CD4-positive, alpha-beta T cell treated with Interleukin-6 for 4 hours (primary cell): ENCODE measurements around the gene FAM163A.
"Not testable (repeated sequence)": the region's sequence is repeated elsewhere in the genome, so short reads cannot be mapped to it uniquely, and the experiment has no call there.

Source experiments
- DNase-seq: peaks from one replicate; pipeline ENCODE4 v3.0.0-alpha.2; 2020; ENCODE audit warnings: mixed read lengths

FAM163A gene

DNA sequence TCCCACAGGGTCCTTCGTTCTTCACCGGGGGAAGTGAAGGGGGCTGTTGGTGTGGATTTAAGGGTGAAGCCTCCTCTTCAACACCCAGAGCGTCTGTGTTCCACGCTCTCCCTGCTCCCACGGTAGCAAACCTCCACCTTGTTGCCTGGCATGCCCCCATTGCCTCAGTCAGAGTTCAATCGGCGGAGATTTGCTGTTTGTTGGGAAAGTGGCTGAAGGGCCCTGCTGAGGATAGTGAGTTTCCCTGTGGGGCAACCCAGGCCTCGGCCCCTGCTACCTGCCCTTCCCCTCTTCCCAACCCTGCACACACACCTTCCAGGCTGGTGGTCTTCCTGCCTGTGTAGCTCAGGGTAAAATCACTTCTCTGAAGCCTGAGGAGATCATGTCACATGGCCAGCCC, 74.0 kb downstream of the FAM163A start:
- DNase-seq, result no peak

DNA sequence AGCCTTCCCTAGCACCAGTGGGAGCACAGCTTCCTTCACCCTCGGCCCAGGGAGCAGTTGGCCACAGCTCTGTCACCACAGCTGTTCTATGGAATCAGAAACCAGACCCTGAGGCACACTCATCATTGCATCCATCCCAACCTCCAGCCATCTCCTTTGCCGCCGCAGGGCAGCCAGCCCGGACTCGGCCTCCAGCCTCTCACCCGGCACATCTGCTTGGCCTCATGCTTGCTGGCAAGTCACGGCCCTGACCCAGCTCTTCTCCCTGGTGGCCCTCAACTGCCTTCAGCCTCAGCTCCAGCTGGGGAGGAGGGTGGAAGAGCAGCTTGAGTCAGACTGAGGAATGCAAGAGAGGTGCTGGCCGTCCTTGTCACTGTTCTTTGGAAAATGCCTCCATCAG, 74.7 kb downstream of the FAM163A start:
- no peak for DNase-seq

DNA sequence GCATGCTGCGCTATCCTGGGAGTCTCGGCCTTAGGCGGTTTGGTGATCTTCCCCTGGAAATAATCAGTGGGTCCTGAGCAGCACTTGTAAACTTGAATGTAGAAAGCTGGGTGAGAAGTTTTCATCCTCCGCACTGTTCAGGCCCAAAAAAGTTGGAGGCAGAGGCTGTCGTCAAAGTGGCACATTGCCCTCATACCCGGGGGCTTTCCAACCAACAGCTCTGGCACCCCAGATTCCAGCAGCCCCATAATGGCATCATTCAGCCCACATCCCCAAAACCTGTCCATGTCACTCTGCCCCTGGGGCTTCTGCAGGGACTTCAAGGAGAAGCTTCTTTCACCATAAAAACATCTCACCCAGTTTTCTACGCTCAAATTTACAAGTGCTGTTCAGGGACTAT, 75.2 kb downstream of the FAM163A start:
- no peak for DNase-seq

DNA sequence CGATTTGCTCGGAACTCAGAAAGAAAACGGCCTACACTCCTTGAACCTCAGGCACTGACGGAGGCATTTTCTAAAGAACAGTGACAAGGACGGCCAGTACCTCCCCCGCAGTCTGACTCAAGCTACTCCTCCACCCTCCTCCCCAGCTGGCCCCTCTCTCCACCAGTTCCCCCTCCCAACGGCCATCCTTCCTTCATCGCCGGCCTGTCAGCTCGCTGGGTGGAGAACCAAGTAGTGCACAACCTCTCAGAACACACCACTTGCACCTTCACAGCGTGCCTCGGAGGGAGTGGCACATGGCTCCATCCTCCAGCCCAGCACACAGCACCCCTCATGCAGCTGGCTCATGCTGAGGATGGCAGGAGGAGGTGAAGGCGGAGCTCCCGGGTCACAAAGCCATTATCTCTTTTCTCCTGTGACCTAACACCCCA, 75.7 kb downstream of the FAM163A start:
- DNase-seq, result no peak

DNA sequence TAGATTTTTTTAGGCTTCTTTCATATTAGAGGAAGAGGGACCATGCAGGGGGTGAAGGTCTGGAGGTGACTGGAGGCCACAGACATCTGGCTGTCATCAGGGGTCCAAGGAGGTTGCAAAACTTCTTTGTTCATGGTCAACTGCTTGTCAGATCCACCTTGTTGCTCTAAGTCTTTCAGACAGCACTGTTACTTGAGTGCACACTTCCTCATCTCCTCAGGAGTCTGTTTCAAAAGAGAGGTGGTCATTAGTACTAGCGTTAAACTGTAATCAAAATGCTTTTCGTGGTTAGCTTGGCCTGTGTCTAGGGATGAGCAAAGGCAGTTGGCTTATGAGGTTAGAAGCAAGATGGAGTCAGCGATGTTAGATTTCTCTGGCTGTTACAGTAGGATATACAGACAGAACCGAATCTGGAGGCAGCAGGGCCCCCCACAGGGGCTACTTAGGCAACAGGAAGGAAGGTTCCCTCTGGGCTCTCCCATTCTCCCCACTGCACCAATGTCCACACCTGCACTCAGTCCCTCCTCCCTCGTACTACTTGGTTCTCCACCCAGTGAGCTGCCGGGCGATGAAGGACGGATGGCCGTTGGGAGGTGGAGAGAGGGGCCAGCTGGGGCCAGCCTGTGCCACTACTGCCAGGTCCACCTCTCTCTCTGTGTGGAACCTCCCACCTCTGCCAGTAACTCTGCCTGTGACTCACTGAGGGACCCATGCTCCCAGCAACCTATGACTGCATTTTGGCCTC, 77.3 kb downstream of the FAM163A start:
- no peak for DNase-seq

DNA sequence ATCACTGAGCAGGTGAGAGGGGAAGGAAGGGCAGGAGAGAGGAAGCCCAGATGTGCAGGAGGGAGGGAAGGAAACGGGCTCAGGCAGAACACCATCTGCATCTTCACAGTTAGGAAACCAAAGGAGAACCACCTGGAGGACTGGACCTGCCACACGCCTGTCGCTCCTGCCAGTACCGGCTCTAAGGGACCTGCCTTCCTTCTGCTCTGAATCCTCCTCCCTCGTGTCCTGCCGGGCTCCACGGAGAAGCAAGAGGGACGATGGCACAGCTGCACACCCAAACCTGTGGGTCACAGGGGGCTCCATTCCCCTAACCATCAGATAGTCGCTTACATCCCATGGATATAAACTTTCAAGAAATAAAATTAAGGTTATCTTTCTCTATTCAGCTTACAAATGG, 78.4 kb downstream of the FAM163A start:
- DNase-seq, result no peak

DNA sequence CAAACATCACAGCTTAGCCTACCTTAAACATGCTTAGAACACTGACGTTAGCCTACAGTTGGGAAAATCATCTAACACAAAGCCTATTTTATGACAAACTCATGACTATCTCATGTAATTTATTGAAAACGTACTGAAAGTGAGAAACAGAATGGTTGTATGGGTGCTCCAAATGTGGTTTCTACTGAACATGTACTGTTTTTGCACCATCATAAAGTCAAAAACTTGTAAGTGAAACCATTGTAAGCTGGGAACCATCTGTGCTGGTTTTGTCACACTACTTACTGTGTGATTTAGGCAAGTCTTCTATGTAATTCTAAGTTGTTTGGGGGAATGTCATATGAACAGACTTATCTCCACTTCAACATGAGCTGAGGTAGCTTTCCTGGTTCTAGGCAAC, 79.0 kb downstream of the FAM163A start:
- no peak for DNase-seq

DNA sequence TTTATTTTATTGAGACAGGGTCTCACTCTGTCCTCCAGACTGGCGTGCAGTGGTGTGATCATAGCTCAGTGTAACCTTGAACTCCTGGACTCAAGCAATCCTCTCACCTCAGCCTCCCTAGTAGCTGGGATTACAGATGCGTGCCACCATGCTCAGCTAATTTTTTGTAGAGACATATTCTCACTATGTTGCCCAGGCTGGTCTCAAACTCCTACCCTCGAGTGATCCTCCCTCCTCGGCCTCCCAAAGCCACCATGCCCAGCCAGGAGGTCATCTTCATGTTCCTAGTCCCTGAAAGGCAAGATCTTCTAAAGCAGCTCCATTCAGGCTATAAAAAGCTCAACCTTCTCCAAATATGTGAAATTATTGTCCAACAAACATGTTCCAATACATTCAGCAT, 80.6 kb downstream of the FAM163A start:
- no peak for DNase-seq

DNA sequence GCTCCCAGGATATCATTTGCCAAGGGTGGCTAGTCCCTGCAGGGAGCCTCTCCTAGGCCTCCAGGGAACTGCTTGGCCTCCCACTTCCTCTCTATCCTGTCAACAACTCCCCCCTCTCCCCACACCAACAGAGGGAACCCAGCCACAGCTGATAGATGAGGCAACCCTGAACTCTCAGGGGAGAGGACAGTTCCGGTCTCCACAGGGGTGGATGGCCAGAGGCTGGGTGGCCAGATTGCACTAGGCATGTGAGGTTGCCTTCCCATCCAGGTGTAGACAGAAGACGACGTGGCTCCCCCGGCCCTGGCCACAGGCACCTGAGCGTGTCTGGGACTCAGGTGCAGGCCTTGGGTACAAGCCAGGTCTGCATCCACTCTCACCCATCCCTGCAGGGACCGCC, 81.2 kb downstream of the FAM163A start:
- DNase-seq, result no peak

DNA sequence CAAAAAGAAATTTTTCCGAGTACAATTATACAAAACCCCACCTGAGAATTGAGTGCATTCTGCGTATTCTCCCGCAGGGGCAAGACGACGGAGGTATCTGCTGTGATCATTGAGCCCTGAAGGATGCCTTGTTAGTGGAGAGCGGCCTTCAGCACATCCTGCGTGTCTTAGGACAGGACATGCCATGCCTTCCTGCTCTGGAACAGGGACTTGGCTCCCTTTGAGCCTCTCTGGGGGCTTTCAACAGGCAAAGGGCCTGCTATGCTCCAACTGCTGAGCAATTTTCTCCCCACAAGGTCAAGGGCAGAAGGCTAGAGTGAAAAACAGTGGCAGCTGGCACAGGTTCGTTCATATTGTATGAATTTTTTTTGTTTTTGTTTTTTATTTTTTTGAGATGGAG, 82.1 kb downstream of the FAM163A start:
- DNase-seq, result no peak

DNA sequence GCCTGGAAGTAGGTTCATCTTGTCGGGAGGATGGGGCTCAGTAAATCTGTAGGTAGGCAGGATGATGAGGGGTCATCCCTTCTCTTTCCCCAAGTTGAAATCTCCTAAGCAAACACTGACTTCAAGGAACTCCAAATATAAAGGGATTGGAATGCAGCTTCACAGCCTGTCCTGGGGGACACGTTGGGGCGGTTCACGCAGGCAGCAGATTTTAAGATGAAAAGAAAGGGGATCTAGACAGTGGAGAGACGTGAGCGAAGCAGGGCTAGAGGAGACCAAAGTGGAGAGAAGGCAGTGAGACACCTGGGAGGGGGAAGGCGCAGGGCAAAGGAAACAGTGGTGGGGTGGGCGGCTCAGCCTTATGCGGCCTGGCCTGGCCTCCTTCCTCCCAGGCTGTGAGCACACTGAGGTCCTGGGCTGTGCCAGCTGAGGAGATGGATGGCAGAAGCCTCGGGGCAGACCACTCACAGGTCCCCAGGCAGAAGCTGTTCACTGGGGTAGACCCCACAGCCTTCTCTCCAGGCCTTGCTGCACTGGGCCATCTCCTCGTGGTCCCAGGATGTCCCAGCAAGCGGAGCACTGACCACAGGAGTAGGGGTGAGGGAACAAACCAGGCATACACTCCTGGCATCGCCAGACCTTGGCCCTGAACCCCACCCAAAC, 82.8 kb downstream of the FAM163A start:
- no peak for DNase-seq

DNA sequence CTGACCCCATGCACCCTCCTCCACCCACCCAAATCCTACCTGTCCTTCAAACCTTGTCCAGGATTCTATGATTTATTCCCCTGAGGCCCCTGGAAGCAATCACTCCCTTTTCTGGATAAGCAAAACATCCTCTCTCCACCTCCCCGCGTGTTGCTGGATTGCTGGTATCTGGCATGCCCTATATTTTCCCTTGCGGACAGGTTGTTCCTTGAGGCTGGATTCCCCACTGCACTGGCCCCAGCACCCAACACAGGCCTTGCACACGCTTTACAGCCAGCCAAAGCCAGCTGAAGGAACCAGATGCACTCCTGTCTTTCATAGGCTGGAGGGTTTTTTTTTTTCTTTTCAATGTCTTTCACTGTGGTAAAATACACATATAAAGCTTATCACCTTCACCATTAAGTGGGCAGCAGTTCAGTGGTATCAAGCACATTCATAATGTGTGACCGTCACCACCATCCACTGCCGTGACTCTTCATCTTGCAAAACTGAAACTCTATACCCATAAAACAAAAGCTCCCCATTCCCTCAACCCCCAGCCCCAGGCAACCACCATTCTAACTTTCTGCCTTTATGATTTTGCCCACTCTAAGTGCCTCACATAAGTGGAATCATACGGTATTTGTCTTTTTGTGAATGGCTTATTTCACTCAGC, 83.7 kb downstream of the FAM163A start:
- no peak for DNase-seq

DNA sequence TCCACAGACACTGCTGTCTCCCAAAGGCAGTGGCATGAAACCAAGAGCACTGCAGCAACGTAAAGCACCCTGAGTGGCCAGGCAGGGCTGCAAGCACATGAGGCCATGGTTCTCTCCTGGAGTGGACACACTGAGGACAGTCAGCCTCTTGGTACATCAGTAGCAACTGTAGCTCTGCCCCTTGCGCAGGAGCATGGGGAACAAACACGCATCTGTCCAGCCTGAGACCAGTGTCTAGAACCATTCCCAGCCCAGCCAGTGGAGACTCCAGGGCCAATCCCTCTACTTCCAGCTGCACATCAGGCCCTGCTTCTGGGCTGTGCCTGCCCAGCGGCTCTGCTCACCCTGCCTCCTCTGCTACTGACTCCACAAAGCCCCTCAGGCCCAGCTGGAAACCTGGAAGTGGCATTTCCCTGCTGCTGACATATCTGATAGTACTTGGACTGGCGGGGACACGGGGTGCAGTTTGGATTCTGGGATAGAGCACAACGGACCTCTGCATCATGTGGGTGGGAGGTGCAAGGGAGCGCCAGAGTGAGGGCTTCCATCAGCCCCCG, 85.5 kb downstream of the FAM163A start:
- DNase-seq, result no peak

DNA sequence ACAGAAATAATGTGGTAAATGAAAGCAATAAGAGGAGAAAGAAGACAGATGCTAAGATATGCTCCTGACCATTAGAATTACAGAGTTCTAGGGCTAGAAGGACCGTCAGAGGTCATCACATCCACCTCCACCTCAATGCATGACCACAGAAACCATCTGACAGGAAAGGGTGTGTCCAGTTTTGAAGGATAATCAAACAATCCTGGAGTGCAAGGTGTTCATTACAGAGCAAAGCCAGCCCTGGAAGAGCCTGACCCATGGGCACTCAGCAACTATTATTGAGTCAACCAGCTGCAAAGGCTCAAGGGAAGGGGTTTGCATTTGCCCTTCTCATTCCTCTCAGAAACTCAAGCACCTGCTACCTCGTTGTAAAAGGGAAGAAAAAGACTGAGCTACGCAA, 88.1 kb downstream of the FAM163A start:
- no peak for DNase-seq

DNA sequence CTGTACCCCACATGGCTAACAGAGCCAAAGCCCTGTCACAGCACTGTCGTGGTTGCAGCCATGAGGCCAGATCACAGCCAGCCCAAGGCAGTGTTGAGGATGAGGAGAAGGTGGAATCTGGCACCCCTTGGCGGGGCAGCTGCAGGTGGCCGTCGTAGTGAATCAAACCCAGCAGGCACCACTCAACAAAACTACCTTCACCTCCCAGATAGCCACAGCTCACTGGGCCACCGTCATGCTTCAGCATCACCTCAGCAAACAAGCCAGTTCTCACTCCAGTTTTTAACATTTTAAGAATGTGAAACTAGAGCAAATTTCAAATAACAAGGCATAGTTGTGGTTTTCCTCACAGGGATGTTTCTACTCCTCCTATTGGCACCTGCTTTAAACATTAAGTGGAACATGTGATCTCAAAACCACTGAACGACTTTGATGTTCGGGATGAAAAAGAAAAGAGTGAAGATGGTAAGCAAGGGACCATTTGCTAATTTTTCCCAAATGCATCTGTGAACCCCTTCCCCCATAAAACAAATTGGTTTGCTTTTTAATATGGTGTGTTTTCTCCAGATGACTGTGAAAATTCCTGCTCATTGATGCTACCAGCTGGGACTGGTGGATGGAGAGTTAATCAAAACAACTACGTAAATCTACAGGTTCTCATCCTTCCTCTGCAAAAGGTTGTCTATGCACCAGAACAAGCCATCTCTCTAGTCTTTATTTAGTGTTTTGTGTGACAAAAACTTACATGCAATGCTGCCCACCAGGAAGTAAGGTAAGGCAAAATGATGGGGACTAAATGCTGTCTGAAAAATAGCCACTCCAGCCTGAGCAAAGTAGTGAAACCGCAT, 89.0 kb downstream of the FAM163A start:
- peak; percentile 34 for DNase-seq

DNA sequence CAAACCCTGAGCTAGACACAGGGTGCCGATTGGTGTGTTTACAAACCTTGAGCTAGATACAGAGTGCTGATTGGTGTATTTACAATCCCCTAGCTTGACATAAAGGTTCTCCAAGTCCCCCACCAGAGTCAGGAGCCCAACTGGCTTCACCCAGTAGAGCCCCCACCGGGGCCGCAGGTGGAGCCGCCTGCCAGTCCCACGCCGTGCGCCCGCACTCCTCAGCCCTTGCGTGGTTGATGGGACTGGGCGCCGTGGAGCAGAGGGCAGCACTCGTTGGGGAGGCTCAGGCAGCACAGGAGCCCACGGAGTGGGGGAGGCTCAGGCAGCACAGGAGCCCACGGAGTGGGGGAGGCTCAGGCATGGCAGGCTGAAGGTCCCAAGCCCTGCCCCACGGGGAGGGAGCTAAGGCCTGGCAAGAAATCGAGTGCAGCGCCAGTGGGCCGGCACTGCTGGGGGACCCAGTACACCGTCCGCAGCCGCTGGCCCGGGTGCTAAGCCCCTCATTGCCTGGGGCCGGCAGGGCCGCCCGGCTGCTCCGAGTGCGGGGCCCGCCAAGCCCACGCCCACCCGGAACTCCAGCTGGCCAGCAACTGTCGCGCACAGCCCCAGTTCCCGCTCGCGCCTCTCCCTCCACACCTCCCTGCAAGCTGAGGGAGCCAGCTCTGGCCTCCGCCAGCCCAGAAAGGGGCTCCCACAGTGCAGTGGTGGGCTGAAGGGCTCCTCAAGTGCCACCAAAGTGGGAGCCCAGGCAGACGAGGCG, 93.8 kb downstream of the FAM163A start:
- not testable (repeated sequence) for DNase-seq

DNA sequence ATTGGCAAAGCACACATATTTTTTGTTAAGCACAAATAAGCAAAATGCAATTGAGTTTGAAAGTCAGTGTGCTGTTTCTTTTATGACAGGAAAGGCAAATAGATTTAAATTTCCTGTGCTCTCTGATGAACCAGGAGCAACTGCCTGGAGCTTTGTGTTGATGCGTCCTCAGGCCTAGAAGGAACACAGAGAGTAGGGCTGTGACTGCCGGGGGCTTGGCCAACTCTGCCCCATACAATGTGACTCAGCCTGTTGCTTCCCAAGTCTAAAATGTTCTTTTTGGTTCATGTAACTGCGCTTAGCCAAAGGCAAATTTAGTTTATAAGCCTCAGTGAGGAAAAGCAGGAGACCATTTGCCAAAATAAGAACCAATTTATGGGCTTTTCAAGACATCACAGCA, 97.0 kb downstream of the FAM163A start:
- no peak for DNase-seq

DNA sequence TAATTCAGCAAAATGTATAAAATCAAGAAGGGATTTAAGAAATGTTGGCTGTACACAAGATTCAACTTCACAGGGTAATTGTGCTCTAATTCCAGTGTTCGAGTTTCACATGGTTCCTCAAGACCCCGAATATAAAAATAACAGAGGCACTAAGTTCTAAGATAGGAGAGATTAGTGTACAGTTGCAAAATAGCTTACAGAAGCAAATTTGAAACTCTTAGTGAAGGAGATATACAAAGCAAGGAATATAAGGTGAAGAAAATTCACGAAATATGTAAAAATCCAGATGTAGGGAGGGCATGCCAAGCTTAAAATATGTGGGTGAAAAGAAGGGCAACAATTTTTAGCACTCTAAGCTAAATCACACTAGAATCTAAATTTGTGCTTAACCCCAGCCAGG, 105.1 kb downstream of the FAM163A start:
- no peak for DNase-seq

DNA sequence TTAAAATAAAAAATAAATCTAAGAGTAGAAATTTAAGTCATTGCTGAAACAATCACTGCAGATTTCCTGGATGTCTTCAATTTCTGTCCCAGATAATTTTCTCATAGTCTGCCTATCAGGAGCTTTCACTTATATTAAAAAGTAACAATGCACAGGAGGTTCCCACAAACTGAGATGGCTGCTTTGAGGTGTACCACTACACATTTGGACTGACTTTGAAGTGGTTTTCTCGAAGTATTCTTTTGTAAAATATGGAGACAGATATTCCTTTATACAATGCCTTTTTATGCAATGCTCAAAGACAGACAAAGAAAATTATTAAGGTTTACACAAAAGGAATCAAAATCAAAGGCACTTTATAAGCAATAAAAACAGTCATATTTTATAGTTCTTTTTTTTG, 110.0 kb downstream of the FAM163A start:
- no peak for DNase-seq

DNA sequence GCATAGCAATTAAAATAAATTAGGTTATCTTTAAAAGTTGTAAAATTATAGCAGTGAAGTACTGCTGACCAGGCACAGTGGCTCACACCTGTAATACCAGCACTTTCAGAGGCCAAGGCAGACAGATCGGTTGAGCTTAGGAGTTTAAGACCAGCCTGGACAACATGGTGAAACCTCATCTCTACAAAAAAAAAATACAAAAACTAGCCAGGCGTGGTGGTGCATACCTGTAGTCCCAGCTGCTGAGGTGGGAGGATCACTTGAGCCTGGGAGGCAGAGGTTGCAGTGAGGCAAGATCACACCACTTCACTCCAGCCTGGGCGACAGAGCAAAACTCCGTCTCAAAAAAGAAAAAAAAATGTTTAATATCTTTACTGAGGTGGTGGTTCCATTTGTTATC, 112.7 kb downstream of the FAM163A start:
- not testable (repeated sequence) for DNase-seq

DNA sequence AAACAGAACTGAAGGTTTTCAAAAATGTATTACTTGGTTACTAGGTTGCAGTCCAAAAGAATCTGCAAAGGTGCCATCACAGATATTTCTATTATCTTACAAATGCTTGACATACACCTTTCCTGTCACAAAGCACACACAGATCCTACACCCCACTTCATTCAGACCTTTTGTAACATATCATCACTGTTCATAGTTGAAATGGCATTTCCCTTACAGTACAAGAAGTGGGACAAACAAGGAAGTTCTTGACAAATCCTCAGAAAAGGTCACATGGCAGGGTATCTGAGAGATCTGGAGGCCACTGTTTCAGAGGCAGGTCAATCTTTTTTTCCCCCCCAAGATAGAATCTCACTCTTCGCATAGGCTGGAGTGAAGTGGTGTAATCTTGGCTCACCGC, 113.2 kb downstream of the FAM163A start:
- DNase-seq, result no peak

DNA sequence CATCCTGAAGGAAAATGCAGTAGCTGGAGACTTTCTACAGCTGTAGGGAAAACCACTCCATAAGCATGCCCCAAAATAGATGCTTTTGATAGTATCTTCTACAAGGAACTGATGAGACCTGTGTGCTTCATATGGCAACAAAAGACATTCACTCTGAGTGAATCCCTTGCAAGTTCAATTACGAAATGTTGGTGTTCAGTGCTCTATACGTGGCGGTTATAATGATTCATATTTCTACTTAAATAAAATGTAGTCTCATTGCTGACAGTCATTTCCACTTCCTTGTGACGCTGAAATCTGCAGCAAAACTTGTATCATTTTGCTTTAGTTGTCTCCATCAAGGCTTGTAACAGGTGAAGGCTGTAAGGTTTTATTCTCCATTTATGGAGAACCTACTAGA, 113.9 kb downstream of the FAM163A start:
- DNase-seq, result no peak
